Head of caudate nucleus (tissue), 42 donors: ENCODE data around the gene SLC9A7.

Experiments used
- DNase-seq, 42 donors: peaks; one replicate each; pipeline versions ENCODE4 v3.0.0 to v3.0.0-alpha.2; 2020 to 2021; ENCODE audit warnings: mixed read lengths in 7 of 42
- intact Hi-C: fragments of 100-400 bp; cut with DNase I; formaldehyde crosslinking; loops from one replicate; pipeline ENCODE4 v1.15.0; 2022

The SLC9A7 gene

DNA sequence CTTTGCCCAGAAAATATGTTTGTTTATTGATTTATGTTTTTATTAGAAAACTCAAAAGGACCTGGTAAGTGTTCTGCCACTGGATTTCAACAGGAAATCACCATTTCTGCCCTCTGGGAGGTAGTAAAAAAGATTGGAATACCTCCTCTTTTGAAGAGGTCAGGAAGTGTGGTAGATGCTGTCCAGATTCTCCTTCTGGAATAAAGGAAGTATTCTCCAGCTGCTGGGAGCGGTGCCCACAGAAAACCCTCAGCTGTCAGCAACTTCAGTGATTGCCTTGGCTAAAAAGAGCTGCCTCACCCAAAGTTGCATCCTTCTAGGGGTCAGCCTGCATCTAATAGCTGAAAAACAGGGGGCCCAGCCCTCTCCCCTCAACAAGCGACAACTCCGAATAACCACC, 199.9 kb downstream of the SLC9A7 start:
- intact Hi-C loops = no loop called here
- DNase-seq = no peak

DNA sequence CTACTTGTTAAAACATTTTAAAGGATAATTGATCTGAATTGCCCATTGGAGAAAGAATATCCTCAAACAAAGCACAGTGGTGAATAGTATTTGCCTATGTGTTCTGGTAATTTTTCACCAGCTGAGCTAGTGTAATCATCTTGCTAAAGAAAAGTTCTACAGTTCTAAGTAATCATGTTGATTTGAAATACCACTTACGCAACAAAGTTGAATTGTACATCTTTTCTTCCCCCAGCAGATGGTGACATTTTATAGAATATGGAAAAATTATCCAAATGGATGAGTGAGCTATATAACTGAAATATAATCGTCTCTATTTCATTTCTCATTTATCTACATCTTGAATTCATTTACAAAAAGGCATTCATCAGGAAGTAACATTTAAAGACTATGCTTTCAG, 204.0 kb downstream of the SLC9A7 start:
- DNase-seq = no peak
- intact Hi-C loops = no loop called here

DNA sequence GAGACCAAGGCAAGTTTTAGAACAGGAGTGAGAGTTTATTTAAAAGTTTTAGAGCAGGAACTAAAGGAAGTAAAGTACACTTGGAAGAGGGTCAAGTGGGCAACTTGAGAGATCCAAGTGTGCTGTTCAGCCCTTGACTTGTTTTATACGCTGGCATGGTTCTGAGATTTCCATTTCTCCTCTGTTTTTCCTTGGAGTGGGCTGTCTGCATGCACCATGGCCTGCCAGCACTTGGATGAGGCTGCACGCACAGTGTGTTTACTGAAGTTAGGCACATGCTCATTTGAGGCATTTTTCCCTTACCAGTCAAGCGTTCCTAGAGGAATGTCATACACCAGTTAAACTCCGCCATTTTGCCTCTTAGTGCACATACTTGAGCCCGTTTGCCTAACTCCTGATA, 205.0 kb downstream of the SLC9A7 start:
- no peak for DNase-seq
- intact Hi-C loops = no loop called here

DNA sequence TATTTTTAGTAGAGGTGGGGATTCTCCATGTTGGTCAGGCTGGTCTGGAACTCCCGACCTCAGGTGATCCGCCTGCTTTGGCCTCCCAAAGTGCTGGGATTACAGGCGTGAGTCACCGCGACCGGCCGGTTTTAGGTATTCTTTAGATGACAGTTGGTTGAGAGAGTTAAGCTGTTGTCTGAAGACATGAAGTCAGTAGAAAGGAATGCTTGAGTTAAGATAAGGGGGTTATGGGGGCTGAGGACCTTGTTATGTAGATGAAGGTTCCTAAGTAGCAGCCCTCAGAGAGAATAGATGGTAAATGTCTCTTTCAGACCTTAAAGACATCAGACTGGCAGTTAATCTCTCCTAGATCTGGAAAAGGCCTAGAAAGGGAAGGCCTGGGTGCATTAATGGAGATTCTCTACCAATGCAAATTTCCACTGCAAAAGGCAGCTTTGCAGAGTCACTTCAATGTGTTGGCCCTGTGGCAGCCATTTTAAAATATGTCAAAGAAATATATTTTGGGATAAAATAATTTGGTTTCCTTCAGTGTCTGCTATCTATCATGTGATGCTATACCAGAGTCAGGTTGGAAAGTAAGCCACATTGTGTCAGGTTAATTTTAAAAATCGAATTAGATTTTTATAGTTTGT, 207.3 kb downstream of the SLC9A7 start:
- intact Hi-C loops = no loop called here
- no peak for DNase-seq

- intact Hi-C loops = no loop called here
- DNase-seq = no peak
Observed at GRCh38 chrX:46549914-46550313, 209.0 kb downstream of the SLC9A7 start.
